ENCODE results near the gene SPTLC3.

SPTLC3 gene

DNA sequence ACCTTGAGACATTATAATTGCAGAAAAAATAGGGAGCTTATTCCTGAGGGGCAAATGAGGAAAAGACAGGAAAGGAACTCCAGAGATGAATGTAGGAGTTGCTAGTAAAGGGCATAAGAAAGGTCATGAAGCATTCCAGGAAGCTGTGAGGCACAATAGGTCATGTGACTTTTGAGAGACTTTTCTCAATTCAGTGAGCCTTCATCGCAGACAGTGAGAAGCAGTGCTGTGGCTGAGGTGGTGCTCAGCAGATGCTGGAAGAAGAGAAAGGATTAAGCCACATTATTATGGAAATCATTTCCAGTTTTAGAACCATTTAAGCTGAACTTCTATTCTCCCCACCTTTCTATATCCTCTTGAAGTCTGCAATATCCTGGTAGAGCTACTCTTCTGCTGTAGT, 4.1 kb downstream of the SPTLC3 start:
- H3K27me3 ChIP-seq (ENCODE audit: control insufficient read depth, insufficient read depth, low read length), result no peaks in the 10 kb centered on the region
- no peak overlapping the region for H3K4me3 ChIP-seq (ENCODE audit: low read length)
- WGBS (ENCODE audit: insufficient coverage, insufficient read length), result no CpG with 5 or more reads among the region's 1 CpG
- H3K4me1 ChIP-seq (ENCODE audit: control insufficient read depth, insufficient read depth, low read length), result no peaks in the 10 kb centered on the region
- DNase-seq (ENCODE audit: low read depth, low spot score), result no peak
- H3K9me3 ChIP-seq (ENCODE audit: control insufficient read depth, insufficient read depth, low read length), result no peaks in the 10 kb centered on the region
- no peaks in the 10 kb centered on the region for H3K36me3 ChIP-seq (ENCODE audit: control insufficient read depth, insufficient read depth, low read length)
- no peak overlapping the region for H3K27ac ChIP-seq (ENCODE audit: low read length)

DNA sequence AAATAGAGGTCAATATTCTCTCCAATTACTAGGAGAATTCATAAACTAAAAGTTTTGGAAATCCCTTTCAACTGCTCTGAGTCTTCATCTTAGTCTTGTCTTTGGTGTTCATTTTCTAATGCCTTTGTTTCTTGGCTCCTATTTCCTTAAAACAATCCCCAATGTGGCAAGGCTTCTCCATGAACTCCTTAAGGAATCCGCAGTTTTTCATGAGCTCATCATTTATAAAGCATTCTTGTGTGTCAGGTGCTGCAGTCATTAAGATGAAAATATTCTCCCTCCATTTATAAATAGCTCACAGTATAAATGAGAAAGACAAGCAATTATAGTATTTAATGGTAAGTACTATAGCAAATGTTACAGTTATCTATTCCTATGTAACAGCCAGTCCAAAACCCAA, 4.6 kb downstream of the SPTLC3 start:
- no CpG with 5 or more reads among the region's 1 CpG for WGBS (ENCODE audit: insufficient coverage, insufficient read length)
- H3K4me3 ChIP-seq (ENCODE audit: low read length), result no peak overlapping the region
- no peaks in the 10 kb centered on the region for H3K9me3 ChIP-seq (ENCODE audit: control insufficient read depth, insufficient read depth, low read length)
- H3K4me1 ChIP-seq (ENCODE audit: control insufficient read depth, insufficient read depth, low read length), result no peaks in the 10 kb centered on the region
- no peak for DNase-seq (ENCODE audit: low read depth, low spot score)
- H3K27me3 ChIP-seq (ENCODE audit: control insufficient read depth, insufficient read depth, low read length), result no peaks in the 10 kb centered on the region
- H3K27ac ChIP-seq (ENCODE audit: low read length), result no peak overlapping the region
- H3K36me3 ChIP-seq (ENCODE audit: control insufficient read depth, insufficient read depth, low read length), result no peaks in the 10 kb centered on the region

DNA sequence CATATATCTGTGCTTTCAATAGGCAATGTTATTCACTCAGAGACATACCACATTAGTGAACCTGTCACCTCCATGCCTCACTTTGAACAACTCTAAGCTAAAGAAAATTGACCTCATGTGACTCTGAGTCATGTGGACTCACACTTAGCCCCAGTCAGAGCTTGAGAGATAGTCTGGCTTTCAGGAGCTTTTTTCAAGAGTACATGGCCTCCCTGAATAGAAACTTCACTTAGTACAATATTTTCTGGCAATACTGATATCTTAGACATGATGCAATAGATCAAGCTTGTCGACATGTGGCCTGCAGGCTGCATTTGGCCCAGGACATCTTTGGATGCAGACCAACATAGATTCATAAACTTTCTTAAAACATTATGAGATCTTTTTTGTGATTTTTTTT, 8.5 kb downstream of the SPTLC3 start:
- Histone ChIP-seq H3K27ac (ENCODE audit: low read length) (no peak overlapping the region), H3K27me3 (ENCODE audit: control insufficient read depth, insufficient read depth, low read length) (no peaks in the 10 kb centered on the region), H3K4me1 (ENCODE audit: control insufficient read depth, insufficient read depth, low read length) (no peaks in the 10 kb centered on the region), H3K9me3 (ENCODE audit: control insufficient read depth, insufficient read depth, low read length) (no peaks in the 10 kb centered on the region), H3K4me3 (ENCODE audit: low read length) (no peak overlapping the region), H3K36me3 (ENCODE audit: control insufficient read depth, insufficient read depth, low read length) (no peaks in the 10 kb centered on the region)
- DNase-seq (ENCODE audit: low read depth, low spot score), result no peak
- no CpG with 5 or more reads among the region's 1 CpG for WGBS (ENCODE audit: insufficient coverage, insufficient read length)

DNA sequence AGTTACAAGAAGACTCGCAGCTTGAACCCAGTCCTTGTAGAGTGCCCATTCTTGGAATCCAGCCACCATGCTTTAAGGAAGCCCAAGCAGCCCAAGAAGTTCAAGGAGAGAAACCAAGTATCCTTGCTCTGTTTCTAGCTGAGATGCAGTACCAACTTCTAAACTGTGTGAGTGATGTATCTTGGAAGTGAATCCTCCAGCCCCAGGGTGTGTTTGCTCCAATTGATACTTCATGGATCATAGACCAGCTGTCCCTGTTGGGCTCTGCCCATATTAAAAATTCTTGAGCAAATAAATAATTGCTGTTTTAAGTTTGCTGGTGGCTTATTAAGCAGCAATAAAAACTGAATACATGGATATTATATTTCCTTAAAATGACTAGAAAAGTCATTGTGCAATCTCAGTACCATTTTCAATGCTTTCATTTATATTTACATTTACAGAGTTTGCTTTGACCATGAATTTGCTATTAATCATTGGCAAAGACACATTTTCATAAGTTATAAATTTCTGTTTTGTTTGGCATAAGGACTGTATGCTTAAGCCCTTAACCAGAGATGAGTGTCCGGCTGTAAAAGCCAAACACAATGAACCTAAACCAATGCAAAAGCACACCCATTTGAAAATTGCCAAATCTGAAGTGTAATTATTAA, 9.2 kb downstream of the SPTLC3 start:
- no CpG with 5 or more reads among the region's 2 CpGs for WGBS (ENCODE audit: insufficient coverage, insufficient read length)
- Histone ChIP-seq H3K4me1 (ENCODE audit: control insufficient read depth, insufficient read depth, low read length) (no peaks in the 10 kb centered on the region), H3K27me3 (ENCODE audit: control insufficient read depth, insufficient read depth, low read length) (no peaks in the 10 kb centered on the region), H3K27ac (ENCODE audit: low read length) (no peak overlapping the region), H3K36me3 (ENCODE audit: control insufficient read depth, insufficient read depth, low read length) (no peaks in the 10 kb centered on the region), H3K9me3 (ENCODE audit: control insufficient read depth, insufficient read depth, low read length) (no peaks in the 10 kb centered on the region), H3K4me3 (ENCODE audit: low read length) (no peak overlapping the region)
- DNase-seq (ENCODE audit: low read depth, low spot score), result no peak

DNA sequence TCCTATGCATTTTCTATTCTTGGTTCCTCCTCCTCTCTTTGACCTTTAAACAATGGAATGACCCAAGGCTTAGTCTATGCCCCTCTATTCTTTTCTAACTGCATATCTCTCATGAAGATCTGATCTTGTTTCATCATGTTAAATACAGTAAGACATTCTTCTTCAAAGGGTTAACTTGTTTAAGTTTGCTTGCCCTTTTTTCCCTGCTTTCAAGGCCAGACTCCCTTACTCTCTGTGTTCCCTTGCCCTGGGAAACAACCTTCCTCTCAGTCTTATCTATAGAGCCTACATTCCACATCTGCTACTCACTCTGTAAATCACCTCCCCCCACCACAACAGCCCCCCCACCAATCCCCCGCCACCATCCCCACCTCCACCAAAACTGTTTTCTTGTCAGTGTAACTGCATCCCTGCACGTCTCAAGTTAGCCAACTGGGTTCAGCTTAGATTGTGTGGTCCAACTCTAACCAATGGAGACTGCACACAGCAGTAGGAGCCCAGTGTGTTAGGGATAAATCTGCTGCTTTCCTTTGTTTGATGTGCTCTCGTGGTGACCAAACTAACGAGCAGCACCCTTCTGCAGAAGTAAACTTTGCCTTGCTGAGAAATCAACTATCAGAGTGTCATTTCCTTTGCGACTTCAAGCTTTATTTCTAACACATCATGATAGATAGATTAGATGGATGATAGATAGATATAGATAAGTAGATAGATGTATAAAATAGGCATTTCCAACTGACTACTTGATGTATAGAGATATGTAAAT, 12.6 kb downstream of the SPTLC3 start:
- Histone ChIP-seq H3K9me3 (ENCODE audit: control insufficient read depth, insufficient read depth, low read length) (no peaks in the 10 kb centered on the region), H3K36me3 (ENCODE audit: control insufficient read depth, insufficient read depth, low read length) (no peaks in the 10 kb centered on the region), H3K27ac (ENCODE audit: low read length) (no peak overlapping the region), H3K27me3 (ENCODE audit: control insufficient read depth, insufficient read depth, low read length) (no peaks in the 10 kb centered on the region), H3K4me1 (ENCODE audit: control insufficient read depth, insufficient read depth, low read length) (no peaks in the 10 kb centered on the region), H3K4me3 (ENCODE audit: low read length) (no peak overlapping the region)
- DNase-seq (ENCODE audit: low read depth, low spot score), result no peak
- no CpG with 5 or more reads among the region's 5 CpGs for WGBS (ENCODE audit: insufficient coverage, insufficient read length)

DNA sequence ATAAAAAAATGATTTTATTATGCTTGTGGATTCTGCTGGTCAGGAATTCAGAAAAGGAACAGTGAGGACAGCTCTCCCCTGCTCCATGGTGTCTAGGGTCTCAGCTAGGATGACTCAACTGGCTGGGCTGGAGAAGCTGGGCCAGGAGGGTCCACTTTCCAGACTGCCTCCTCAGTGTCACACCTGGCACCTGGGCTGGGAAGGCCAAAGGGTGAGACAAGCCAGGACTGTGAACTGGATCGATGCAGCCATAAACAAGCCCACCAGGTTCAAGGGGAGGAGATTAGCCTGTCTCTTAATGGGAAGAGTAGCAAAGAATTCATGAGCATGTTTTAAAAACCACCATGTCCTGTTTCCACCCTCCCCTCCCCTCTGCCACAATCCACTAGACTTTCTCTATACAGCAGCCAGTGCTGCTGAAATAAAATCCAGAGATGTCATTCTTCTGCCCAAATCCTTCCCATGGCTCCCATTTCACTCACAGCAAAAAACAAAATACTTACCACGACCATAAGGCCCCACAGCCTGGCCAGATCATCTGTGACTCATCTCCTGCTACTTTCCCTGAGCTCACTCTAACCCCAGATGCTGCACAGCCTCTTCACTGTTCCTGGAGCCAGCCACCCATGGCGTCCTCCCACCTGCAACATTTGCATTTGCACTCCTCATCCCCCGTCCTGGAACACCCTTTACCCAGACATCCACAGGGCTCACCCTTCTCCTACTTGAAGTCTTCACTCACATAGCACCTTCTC, 13.8 kb downstream of the SPTLC3 start:
- H3K27ac ChIP-seq (ENCODE audit: low read length), result no peak overlapping the region
- no peaks in the 10 kb centered on the region for H3K27me3 ChIP-seq (ENCODE audit: control insufficient read depth, insufficient read depth, low read length)
- DNase-seq (ENCODE audit: low read depth, low spot score), result no peak
- H3K36me3 ChIP-seq (ENCODE audit: control insufficient read depth, insufficient read depth, low read length), result no peaks in the 10 kb centered on the region
- no peaks in the 10 kb centered on the region for H3K9me3 ChIP-seq (ENCODE audit: control insufficient read depth, insufficient read depth, low read length)
- no peaks in the 10 kb centered on the region for H3K4me1 ChIP-seq (ENCODE audit: control insufficient read depth, insufficient read depth, low read length)
- WGBS (ENCODE audit: insufficient coverage, insufficient read length), result no CpG with 5 or more reads among the region's 4 CpGs
- H3K4me3 ChIP-seq (ENCODE audit: low read length), result no peak overlapping the region

DNA sequence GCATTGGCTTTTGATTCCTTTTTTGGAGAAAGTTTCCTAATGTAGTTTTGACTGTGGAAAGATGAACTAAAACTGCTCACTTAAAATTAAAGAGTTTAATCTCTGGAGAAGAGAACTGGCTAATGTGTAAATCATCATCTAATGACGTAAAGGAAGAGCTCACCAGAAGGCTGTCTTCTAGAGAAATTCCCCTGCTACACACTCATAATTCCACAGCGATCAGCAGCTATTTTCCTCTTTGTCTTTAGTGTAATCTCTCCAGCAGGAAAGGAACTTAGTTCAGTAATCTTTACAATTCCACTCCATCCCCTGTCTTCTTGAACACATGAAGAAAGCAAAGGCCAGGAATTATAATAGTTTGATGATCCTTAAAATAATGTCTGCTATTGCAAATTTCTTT, 15.8 kb downstream of the SPTLC3 start:
- H3K27me3 ChIP-seq (ENCODE audit: control insufficient read depth, insufficient read depth, low read length), result no peaks in the 10 kb centered on the region
- WGBS (ENCODE audit: insufficient coverage, insufficient read length), result no CpG with 5 or more reads among the region's 2 CpGs
- no peaks in the 10 kb centered on the region for H3K36me3 ChIP-seq (ENCODE audit: control insufficient read depth, insufficient read depth, low read length)
- H3K27ac ChIP-seq (ENCODE audit: low read length), result no peak overlapping the region
- no peaks in the 10 kb centered on the region for H3K9me3 ChIP-seq (ENCODE audit: control insufficient read depth, insufficient read depth, low read length)
- no peak overlapping the region for H3K4me3 ChIP-seq (ENCODE audit: low read length)
- H3K4me1 ChIP-seq (ENCODE audit: control insufficient read depth, insufficient read depth, low read length), result no peaks in the 10 kb centered on the region
- no peak for DNase-seq (ENCODE audit: low read depth, low spot score)

- no peak overlapping the region for H3K4me3 ChIP-seq (ENCODE audit: low read length)
- no peaks in the 10 kb centered on the region for H3K36me3 ChIP-seq (ENCODE audit: control insufficient read depth, insufficient read depth, low read length)
- H3K9me3 ChIP-seq (ENCODE audit: control insufficient read depth, insufficient read depth, low read length), result no peaks in the 10 kb centered on the region
- H3K27ac ChIP-seq (ENCODE audit: low read length), result no peak overlapping the region
- WGBS (ENCODE audit: insufficient coverage, insufficient read length), result no CpG with 5 or more reads among the region's 1 CpG
- DNase-seq (ENCODE audit: low read depth, low spot score), result no peak
- H3K4me1 ChIP-seq (ENCODE audit: control insufficient read depth, insufficient read depth, low read length), result no peaks in the 10 kb centered on the region
- H3K27me3 ChIP-seq (ENCODE audit: control insufficient read depth, insufficient read depth, low read length), result no peaks in the 10 kb centered on the region
These were observed 16.4 kb downstream of the SPTLC3 start for GRCh38 chr20:13025181-13025580.

DNA sequence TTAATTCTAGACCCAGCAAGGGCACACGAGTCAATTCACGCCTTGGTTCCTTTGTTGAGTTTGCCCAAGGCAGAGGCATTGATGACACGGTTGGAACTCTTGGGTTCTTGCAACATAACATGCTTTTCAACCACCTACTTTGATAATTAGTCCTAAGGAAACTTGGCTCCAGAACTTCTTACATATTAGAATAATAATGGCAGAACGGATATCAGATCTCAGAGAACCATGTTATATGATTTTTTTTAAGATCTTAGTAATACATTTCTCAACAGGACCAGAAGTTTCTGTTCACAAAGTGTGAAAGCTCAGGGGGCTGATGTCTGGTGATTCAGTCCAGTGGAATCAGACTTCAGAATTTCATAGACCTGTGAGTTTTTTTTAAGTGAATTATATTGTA, 19.2 kb downstream of the SPTLC3 start:
- DNase-seq (ENCODE audit: low read depth, low spot score), result no peak
- no CpG with 5 or more reads among the region's 4 CpGs for WGBS (ENCODE audit: insufficient coverage, insufficient read length)

DNA sequence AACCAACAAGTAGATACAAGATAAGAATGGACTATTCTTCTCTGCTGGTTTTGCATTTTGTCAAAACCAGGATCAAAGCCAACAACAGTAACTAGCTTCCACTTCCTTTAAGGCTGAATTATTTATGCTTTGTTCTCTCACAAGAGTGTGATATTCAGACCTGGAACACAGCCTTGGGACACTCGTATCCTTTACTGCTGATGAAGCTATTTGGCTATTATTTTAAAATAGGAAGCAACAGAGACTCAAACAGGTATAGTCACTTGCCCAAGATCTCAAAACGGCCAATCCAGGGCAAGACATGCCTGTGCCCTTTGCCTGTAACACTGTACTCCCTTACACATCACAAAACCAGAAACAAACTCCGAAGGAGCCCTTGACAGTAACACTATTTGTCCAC, 19.9 kb downstream of the SPTLC3 start:
- DNase-seq (ENCODE audit: low read depth, low spot score), result no peak
- no peak overlapping the region for H3K4me3 ChIP-seq (ENCODE audit: low read length)
- H3K36me3 ChIP-seq (ENCODE audit: control insufficient read depth, insufficient read depth, low read length), result no peaks in the 10 kb centered on the region
- H3K4me1 ChIP-seq (ENCODE audit: control insufficient read depth, insufficient read depth, low read length), result no peaks in the 10 kb centered on the region
- no peak overlapping the region for H3K27ac ChIP-seq (ENCODE audit: low read length)
- H3K9me3 ChIP-seq (ENCODE audit: control insufficient read depth, insufficient read depth, low read length), result no peaks in the 10 kb centered on the region
- no peaks in the 10 kb centered on the region for H3K27me3 ChIP-seq (ENCODE audit: control insufficient read depth, insufficient read depth, low read length)
- WGBS (ENCODE audit: insufficient coverage, insufficient read length), result no CpG with 5 or more reads among the region's 3 CpGs

More for the DNA sequence above, 19.2 kb downstream of the SPTLC3 start:
- no peak overlapping the region for H3K27ac ChIP-seq (ENCODE audit: low read length)
- H3K4me3 ChIP-seq (ENCODE audit: low read length), result no peak overlapping the region
- H3K27me3 ChIP-seq (ENCODE audit: control insufficient read depth, insufficient read depth, low read length), result no peaks in the 10 kb centered on the region
- H3K9me3 ChIP-seq (ENCODE audit: control insufficient read depth, insufficient read depth, low read length), result no peaks in the 10 kb centered on the region
- no peaks in the 10 kb centered on the region for H3K4me1 ChIP-seq (ENCODE audit: control insufficient read depth, insufficient read depth, low read length)
- H3K36me3 ChIP-seq (ENCODE audit: control insufficient read depth, insufficient read depth, low read length), result no peaks in the 10 kb centered on the region

Data from iPS DF 6.9 (cell line).